K562 (cell line): ENCODE measurements around the gene MSH3. TPM values are rescaled to one million over a fixed set of nuclear protein-coding genes. Genes with fewer than 3 reads are reported as not detected.

Source experiments
- ATAC-seq: fragments of 200-7000 bp; cut with Tn5 transposase; 3 replicates; pipeline ENCODE4 v1.9.1; 2020; ENCODE audit warnings: moderate library complexity
- BruUV-seq: library from RNA; stranded (reverse); fragments of 400-500 nt; replicated peaks from 2 replicates; lab custom pipeline; 2021; lab: Mats Ljungman, UMichigan
- CTCF ChIA-PET: fragments of 300-600 bp; formaldehyde crosslinking; extraction: SDS; loops from one replicate; lab custom pipeline; 2021; ENCODE audit warnings: low intra/inter-chr PET ratio; lab: Yijun Ruan, JAX
- POLR2A ChIA-PET: fragments of 300-600, 350-650 bp; sonication (Branson Sonifier 250); formaldehyde crosslinking; extraction: SDS; loops from one replicate; lab custom pipeline; 2021; ENCODE audit warnings: antibody characterized with exemption, inconsistent platforms; lab: Yijun Ruan, JAX
- DNase-seq, 4 experiments: peaks; one replicate each; pipeline versions ENCODE4 v3.0.0 to v3.0.0-alpha.2; 2011 to 2018; ENCODE audit warnings: low spot score in 3 of 4, mixed read lengths in 3 of 4; ENCODE audit errors: extremely low read depth in 1 of 4
- FAIRE-seq: peaks from 2 replicates; lab custom pipeline; 2011; peaks lifted over from hg19 to GRCh38; lab: Jason Lieb, UNC
- H2AFZ ChIP-seq: 2 replicates; pipeline ENCODE4 v1.6.0; 2011; ENCODE audit warnings: low read depth, low read length, control low read depth, inconsistent platforms
- H3K27ac ChIP-seq: fragments of 200-600 bp; 3 replicates; pipeline ENCODE4 v1.8.0; 2011; ENCODE audit warnings: low read depth, mild to moderate bottlenecking, control low read depth, inconsistent platforms, low read length, moderate library complexity, mixed read lengths; ENCODE audit errors: extremely low read depth
- H3K27me3 ChIP-seq, 2 experiments: fragments of 300-600 bp in 1 of 2; 2 replicates in 1 of 2; 3 replicates in 1 of 2; pipeline versions ENCODE4 v1.6.0 to v1.8.0; 2011; ENCODE audit warnings: inconsistent platforms in 2 of 2, low read length in 2 of 2, mild to moderate bottlenecking in 1 of 2, mixed read lengths in 1 of 2, moderate library complexity in 1 of 2; ENCODE audit not compliant: control insufficient read depth in 2 of 2, insufficient read depth in 2 of 2
- H3K36me3 ChIP-seq: fragments of 300-600 bp; 3 replicates; pipeline ENCODE4 v1.8.0; 2011; ENCODE audit warnings: mild to moderate bottlenecking, low read length, inconsistent platforms; ENCODE audit not compliant: control insufficient read depth, insufficient read depth
- H3K4me1 ChIP-seq, 2 experiments: fragments of 200-600 bp in 1 of 2; replicated peaks in 1 of 2; 2 replicates in 1 of 2; 3 replicates in 1 of 2; pipeline versions ENCODE4 v1.5.1 to v1.8.0; 2011; ENCODE audit warnings: inconsistent platforms in 2 of 2, low read length in 2 of 2, mild to moderate bottlenecking in 1 of 2, mixed read lengths in 1 of 2, moderate library complexity in 1 of 2; ENCODE audit not compliant: control insufficient read depth in 2 of 2, insufficient read depth in 2 of 2
- H3K4me2 ChIP-seq: 2 replicates; pipeline ENCODE4 v1.6.1; 2011; ENCODE audit warnings: low read length, control low read depth, inconsistent platforms, mixed read lengths; ENCODE audit not compliant: insufficient read depth
- H3K4me3 ChIP-seq: fragments of 200-600 bp; sonication (generic), shearing (Covaris generic); 2 replicates; pipeline ENCODE4 v1.5.1; 2016; ENCODE audit warnings: control low read depth, inconsistent platforms
- H3K79me2 ChIP-seq: fragments of 200-600 bp; 3 replicates; pipeline ENCODE4 v1.8.0; 2011; ENCODE audit warnings: low read length, inconsistent platforms; ENCODE audit not compliant: control insufficient read depth, insufficient read depth
- H3K9ac ChIP-seq, 2 experiments: 2 replicates each; pipeline versions ENCODE4 v1.6.0 to v1.6.1; 2011; ENCODE audit warnings: low read depth in 2 of 2, low read length in 2 of 2, control low read depth in 1 of 2, inconsistent platforms in 1 of 2, mild to moderate bottlenecking in 1 of 2, mixed read lengths in 1 of 2; ENCODE audit not compliant: insufficient read depth in 1 of 2
- H3K9me1 ChIP-seq: one replicate; pipeline ENCODE4 v1.6.0; 2011; ENCODE audit warnings: inconsistent platforms, mild to moderate bottlenecking, low read length, moderate library complexity; ENCODE audit not compliant: control insufficient read depth, insufficient read depth
- H3K9me3 ChIP-seq: replicated peaks from 2 replicates; pipeline ENCODE4 v1.5.1; 2011; ENCODE audit warnings: low read depth, low read length, inconsistent platforms; ENCODE audit not compliant: control insufficient read depth, insufficient read depth
- H4K20me1 ChIP-seq: replicated peaks from 2 replicates; pipeline ENCODE4 v1.6.1; 2011; ENCODE audit warnings: low read length, inconsistent platforms, mixed read lengths; ENCODE audit not compliant: control insufficient read depth, insufficient read depth
- GATA2 ChIP-seq: sonication (generic); formaldehyde crosslinking; IDR thresholded peaks from 2 replicates; pipeline ENCODE4 v1.4.0; 2020; ENCODE audit warnings: mild to moderate bottlenecking, missing genetic modification reagents
- ZBTB11 ChIP-seq, 3 experiments: fragments of 200-800 bp in 1 of 3; fragments of 250-450 bp in 1 of 3; fragments of 450-650 bp in 1 of 3; sonication (Bioruptor Pico) in 1 of 3; sonication (Bioruptor generic) in 1 of 3; formaldehyde crosslinking in 1 of 3; IDR thresholded peaks; 2 replicates each; pipeline versions ENCODE4 v1.6.1 to v1.8.0; 2016 to 2022; ENCODE audit warnings: mild to moderate bottlenecking in 2 of 3, missing genetic modification characterization in 2 of 3, missing compliant biosample characterization in 1 of 3, moderate library complexity in 1 of 3
- WGBS: fragments of 100-300 bp; shearing (Covaris generic); methylation state at CpG from one replicate; pipeline ENCODE4 v1.1.6; 2016; ENCODE audit warnings: low coverage, mixed read lengths; ENCODE audit not compliant: insufficient coverage; ENCODE audit errors: missing lambda C conversion rate; 5-methylcytosine and 5-hydroxymethylcytosine counted together
- in situ Hi-C: fragments of 300-500 bp; cut with MboI; formaldehyde crosslinking; loops from 4 replicates; pipeline ENCODE4 v1.15.0; 2018; ENCODE audit warnings: inconsistent platforms, mixed read lengths
- intact Hi-C: fragments of 100-400 bp; cut with micrococcal nuclease; formaldehyde crosslinking; loops from 2 replicates; pipeline ENCODE4 v1.14.2; 2022
- polyA plus RNA-seq, 8 experiments: library from polyadenylated mRNA; depleted of rRNA in 4 of 8; stranded (reverse) in 5 of 8; unstranded in 3 of 8; fragments of >200 nt; fragmentation: Nextera tagmentation in 2 of 8; fragmentation: Illumina TruSeq in 1 of 8; extraction: Ambion mirVana in 2 of 8; extraction: Trizol in 1 of 8; gene quantifications; 2 replicates each; pipeline versions ENCODE4 v1.2.1 to v1.2.3, GENCODE V29; 2011 to 2014; ENCODE audit warnings: inconsistent platforms in 1 of 8, missing spikeins in 1 of 8
- total RNA-seq, 7 experiments: library from RNA; depleted of rRNA in 6 of 7; stranded (reverse); fragments of >200 nt in 6 of 7; fragmentation: Illumina TruSeq in 2 of 7; extraction: Trizol in 2 of 7; gene quantifications; 2 replicates each; pipeline versions ENCODE4 v1.2.1 to v1.2.3, GENCODE V29; 2011 to 2021; ENCODE audit warnings: low replicate concordance in 1 of 7

The MSH3 gene
- total and polyA plus RNA-seq, 9 of the 15 experiments (the other 6 are each of a cell fraction or from before 2014, with no cell fraction given), result 3.9 to 17.2 (median 13.2) TPM

- no peak overlapping the region for H2AFZ ChIP-seq
- no peak overlapping the region for H3K4me3 ChIP-seq
- H3K4me1 ChIP-seq, result peaks cover 0 to 7% of the 10 kb centered on the region in 2 experiments; a peak in 1 of 5 replicates
- WGBS, result 70% methylated on average over 4 of the region's 4 CpGs
- no peak for ATAC-seq
- H3K9me1 ChIP-seq, result no peaks in the 10 kb centered on the region
- intact Hi-C loops, result no loop called here
- DNase-seq, result no peak
- in situ Hi-C loops, result no loop called here
- FAIRE-seq, result no peak
- H3K4me2 ChIP-seq, result no peak overlapping the region
- H3K9ac ChIP-seq, result no peak overlapping the region
- H3K9me3 ChIP-seq, result no peaks in the 10 kb centered on the region
- BruUV-seq, result no TSS peak
- no peaks in the 10 kb centered on the region for H3K27me3 ChIP-seq
- CTCF ChIA-PET, result no interaction called here
- H4K20me1 ChIP-seq, result no peaks in the 10 kb centered on the region
- H3K27ac ChIP-seq, result no peak overlapping the region
- H3K36me3 ChIP-seq, result no peaks in the 10 kb centered on the region; the same call in 2 of the 3 replicates
- TF ChIP-seq ZBTB11 (CRISPR knock-in tag; IDR thresholded peaks at IDR 0.05), result no peak
- no peak for TF ChIP-seq GATA2 (CRISPR knock-in tag)
- POLR2A ChIA-PET, result no interaction called here
- H3K79me2 ChIP-seq, result no peaks in the 10 kb centered on the region
These were observed 99.3 kb downstream of the MSH3 start for GRCh38 chr5:80753712-80754111.
